ENCODE data around the gene SNX8.
A peak's percentile ranks its signal among the peaks of the same experiment; 100 is the strongest.
"Not testable (repeated sequence)": the region's sequence is repeated elsewhere in the genome, so short reads cannot be mapped to it uniquely, and the experiment has no call there.

The SNX8 gene

DNA sequence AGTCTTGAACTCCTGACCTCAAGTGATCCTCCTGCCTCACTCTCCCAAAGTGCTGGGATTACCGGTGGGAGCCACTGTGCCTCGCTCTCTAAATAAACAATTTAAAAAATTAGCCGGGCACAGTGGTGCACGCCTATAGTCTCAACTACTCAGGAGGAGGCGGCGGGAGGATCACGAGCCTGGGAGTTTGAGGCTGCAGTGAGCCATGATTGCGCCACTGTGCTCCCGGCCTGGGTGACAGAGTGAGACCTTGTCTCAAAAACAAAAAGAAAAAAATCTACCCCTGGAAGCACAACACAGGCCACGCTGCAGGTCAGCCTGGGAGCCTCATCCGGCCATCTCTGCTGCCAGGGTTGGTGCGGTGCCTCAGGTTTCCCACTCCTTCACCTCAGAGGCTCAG, 36.6 kb upstream of the SNX8 start:
- CTCF ChIA-PET, result no interaction called here
- H3K9me3 ChIP-seq (ENCODE audit: control extremely low read depth in 1 of 5, control insufficient read depth in 4 of 5, insufficient read depth in 2 of 5, low read depth in 1 of 5, low read length in 4 of 5), result no peaks in the 10 kb centered on the region
- no peaks in the 10 kb centered on the region for H3K36me3 ChIP-seq (ENCODE audit: control insufficient read depth in 4 of 4, insufficient read depth in 4 of 4, low read length in 3 of 4)

DNA sequence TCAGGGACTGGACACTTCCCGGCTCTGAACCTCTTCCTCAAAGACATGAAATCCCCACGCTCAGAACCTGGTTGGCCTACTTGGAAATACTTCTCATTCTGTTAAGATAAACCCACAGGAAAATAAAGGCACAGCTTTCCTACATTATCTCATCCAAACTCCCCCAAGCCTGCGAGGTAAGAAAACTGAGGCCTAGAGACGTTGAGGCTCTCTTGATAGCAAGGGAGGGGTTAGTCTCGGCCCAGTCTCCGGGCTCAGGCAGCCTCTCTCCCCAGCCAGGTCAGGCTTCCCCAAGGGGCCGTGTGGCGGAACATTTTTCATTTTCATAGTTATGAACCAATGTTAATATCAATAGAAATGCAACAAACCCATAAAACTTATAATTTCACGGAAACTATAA, 35.8 kb upstream of the SNX8 start:
- Histone ChIP-seq H3K36me3 (ENCODE audit: control insufficient read depth in 4 of 4, insufficient read depth in 4 of 4, low read length in 3 of 4) (no peaks in the 10 kb centered on the region), H3K27ac (ENCODE audit: insufficient read depth in 1 of 2, low read depth in 1 of 2, low read length in 2 of 2, poor library complexity in 1 of 2, severe bottlenecking in 2 of 2) (no peak overlapping the region), H3K27me3 (replicated peaks in 2 of 5; ENCODE audit: control insufficient read depth in 4 of 5, insufficient read depth in 5 of 5, low read length in 4 of 5) (no peaks in the 10 kb centered on the region), H3K9me3 (ENCODE audit: control extremely low read depth in 1 of 5, control insufficient read depth in 4 of 5, insufficient read depth in 2 of 5, low read depth in 1 of 5, low read length in 4 of 5) (no peaks in the 10 kb centered on the region), H3K4me3 (ENCODE audit: control insufficient read depth in 1 of 7, extremely low read depth in 1 of 7, insufficient read depth in 4 of 7, low read depth in 2 of 7, low read length in 6 of 7) (no peak overlapping the region), H3K4me1 (ENCODE audit: control extremely low read depth in 1 of 4, control insufficient read depth in 4 of 4, insufficient read depth in 4 of 4, low read length in 3 of 4) (peaks cover 4 to 20% (median 14%) of the 10 kb centered on the region in 4 experiments)
- ChIA-PET POLR2A (no interaction called here), CTCF (interaction anchor here (1.0 kb wide), 1 partner anchor 117 kb away, joined by 3 read pairs; the partner anchor contains the start of gene MAD1L1)
- no peak for DNase-seq
- 100% methylated on average over 1 of the region's 9 CpGs for WGBS (ENCODE audit: insufficient coverage)

More for the DNA sequence above, 36.6 kb upstream of the SNX8 start:
- H3K27ac ChIP-seq (ENCODE audit: insufficient read depth in 1 of 2, low read depth in 1 of 2, low read length in 2 of 2, poor library complexity in 1 of 2, severe bottlenecking in 2 of 2), result no peak overlapping the region
- H3K4me3 ChIP-seq (ENCODE audit: control insufficient read depth in 1 of 7, extremely low read depth in 1 of 7, insufficient read depth in 4 of 7, low read depth in 2 of 7, low read length in 6 of 7), result no peak overlapping the region
- H3K4me1 ChIP-seq (ENCODE audit: control extremely low read depth in 1 of 4, control insufficient read depth in 4 of 4, insufficient read depth in 4 of 4, low read length in 3 of 4), result peaks cover 7 to 26% (median 21%) of the 10 kb centered on the region in 4 experiments
- no peak for DNase-seq
- WGBS (ENCODE audit: insufficient coverage), result 99% methylated on average over 10 of the region's 12 CpGs
- H3K27me3 ChIP-seq (replicated peaks in 2 of 5; ENCODE audit: control insufficient read depth in 4 of 5, insufficient read depth in 5 of 5, low read length in 4 of 5), result no peaks in the 10 kb centered on the region
- POLR2A ChIA-PET, result no interaction called here

DNA sequence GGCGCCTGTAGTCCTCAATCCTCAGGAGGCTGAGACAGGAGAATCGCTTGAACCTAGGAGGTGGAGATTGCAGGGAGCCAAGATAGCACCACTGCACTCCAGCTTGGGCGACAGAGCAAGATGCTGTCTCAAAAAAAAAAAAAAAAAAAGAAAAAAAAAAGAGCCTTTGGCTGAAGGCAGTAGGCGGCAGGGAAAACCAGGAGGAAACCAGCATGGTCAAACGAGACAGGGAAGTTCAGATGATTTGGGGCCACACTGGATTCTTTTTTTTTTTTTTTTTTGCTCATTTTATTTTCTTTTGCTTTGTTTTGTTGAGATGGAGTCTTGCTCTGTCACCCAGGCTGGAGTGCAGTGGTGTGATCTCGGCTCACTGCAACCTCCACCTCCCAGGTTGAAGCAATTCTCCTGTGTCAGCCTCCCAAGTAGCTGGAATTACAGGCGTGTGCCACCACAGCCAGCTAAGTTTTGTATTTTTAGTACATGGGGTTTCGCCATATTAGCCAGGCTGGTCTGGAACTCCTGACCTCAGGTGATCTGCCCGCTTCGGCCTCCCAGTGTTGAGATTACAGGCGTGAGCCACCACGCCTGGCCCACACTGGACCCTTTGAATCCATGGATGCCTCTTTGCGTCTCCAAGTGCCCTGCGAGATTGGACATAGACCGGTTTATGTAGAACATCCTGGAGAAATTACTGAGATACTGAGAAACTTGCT, 33.3 kb upstream of the SNX8 start:
- H3K36me3 ChIP-seq (ENCODE audit: control insufficient read depth in 4 of 4, insufficient read depth in 4 of 4, low read length in 3 of 4); H3K4me1 ChIP-seq (ENCODE audit: control extremely low read depth in 1 of 4, control insufficient read depth in 4 of 4, insufficient read depth in 4 of 4, low read length in 3 of 4); H3K9me3 ChIP-seq (ENCODE audit: control extremely low read depth in 1 of 5, control insufficient read depth in 4 of 5, insufficient read depth in 2 of 5, low read depth in 1 of 5, low read length in 4 of 5); H3K27ac ChIP-seq (ENCODE audit: insufficient read depth in 1 of 2, low read depth in 1 of 2, low read length in 2 of 2, poor library complexity in 1 of 2, severe bottlenecking in 2 of 2); H3K27me3 ChIP-seq (replicated peaks in 2 of 5; ENCODE audit: control insufficient read depth in 4 of 5, insufficient read depth in 5 of 5, low read length in 4 of 5); DNase-seq: not testable (repeated sequence)
- ChIA-PET CTCF (interaction anchor here (0.9 to 2.9 kb wide), 16 partner anchors 10 to 766 kb away, joined by 3 to 14 read pairs (median 4); no protein-coding TSS in a partner anchor), POLR2A (interaction anchor here (0.6 to 1.0 kb wide), 3 partner anchors 68 to 235 kb away, joined by 3 read pairs; no protein-coding TSS in a partner anchor)
- H3K4me3 ChIP-seq (ENCODE audit: control insufficient read depth in 1 of 7, extremely low read depth in 1 of 7, insufficient read depth in 4 of 7, low read depth in 2 of 7, low read length in 6 of 7), result peak overlapping the region in 2 of 7 experiments; percentile 45 to 59
- WGBS (ENCODE audit: insufficient coverage), result 75% methylated on average over 12 of the region's 15 CpGs

DNA sequence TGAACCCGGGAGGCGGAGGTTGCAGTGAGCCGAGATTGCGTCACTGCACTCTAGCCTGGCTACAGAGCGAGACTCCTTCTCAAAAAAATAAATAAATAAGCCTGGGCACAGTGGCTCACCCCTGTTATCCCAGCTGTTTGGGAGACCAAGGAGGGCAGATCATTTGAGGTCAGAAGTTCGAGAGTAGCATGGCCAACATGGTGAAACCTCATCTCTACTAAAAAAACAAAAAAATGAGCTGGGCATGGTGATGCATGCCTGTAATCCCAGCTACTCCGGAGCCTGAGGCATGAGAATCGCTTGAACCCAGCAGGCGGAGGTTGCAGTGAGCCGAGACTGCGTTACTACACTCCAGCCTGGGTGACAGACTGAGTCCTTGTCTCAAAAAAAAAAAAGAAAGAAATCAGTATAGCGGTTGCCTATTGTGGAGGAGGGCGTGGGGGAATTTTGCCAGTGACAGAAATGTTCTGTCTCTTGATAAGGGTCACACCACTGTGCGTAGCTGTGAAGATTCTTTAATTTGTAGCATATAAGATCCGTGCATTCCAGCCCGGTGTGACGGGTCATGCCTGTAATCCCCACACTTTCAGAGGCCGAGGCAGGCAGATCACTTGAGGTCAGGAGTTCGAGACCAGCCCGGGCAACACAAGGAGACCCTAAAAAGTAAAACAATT, 22.5 kb upstream of the SNX8 start:
- CTCF ChIA-PET, result interaction anchor here (1.6 to 3.4 kb wide), 2 partner anchors 11 to 15 kb away, joined by 3 to 10 read pairs; no protein-coding TSS in a partner anchor
- 95% methylated on average over 14 of the region's 20 CpGs for WGBS (ENCODE audit: insufficient coverage)
- DNase-seq, result no peak
- POLR2A ChIA-PET, result interaction anchor here (0.7 kb wide), 1 partner anchor 13 kb away, joined by 3 read pairs; no protein-coding TSS in a partner anchor
- no peak overlapping the region for H3K27ac ChIP-seq (ENCODE audit: insufficient read depth in 1 of 2, low read depth in 1 of 2, low read length in 2 of 2, poor library complexity in 1 of 2, severe bottlenecking in 2 of 2)
- H3K36me3 ChIP-seq (ENCODE audit: control insufficient read depth in 4 of 4, insufficient read depth in 4 of 4, low read length in 3 of 4), result no peaks in the 10 kb centered on the region
- H3K4me1 ChIP-seq (ENCODE audit: control extremely low read depth in 1 of 4, control insufficient read depth in 4 of 4, insufficient read depth in 4 of 4, low read length in 3 of 4), result no peaks in the 10 kb centered on the region
- H3K9me3 ChIP-seq (ENCODE audit: control extremely low read depth in 1 of 5, control insufficient read depth in 4 of 5, insufficient read depth in 2 of 5, low read depth in 1 of 5, low read length in 4 of 5), result no peaks in the 10 kb centered on the region
- no peak overlapping the region for H3K4me3 ChIP-seq (ENCODE audit: control insufficient read depth in 1 of 7, extremely low read depth in 1 of 7, insufficient read depth in 4 of 7, low read depth in 2 of 7, low read length in 6 of 7)
- H3K27me3 ChIP-seq (replicated peaks in 2 of 5; ENCODE audit: control insufficient read depth in 4 of 5, insufficient read depth in 5 of 5, low read length in 4 of 5), result no peaks in the 10 kb centered on the region

DNA sequence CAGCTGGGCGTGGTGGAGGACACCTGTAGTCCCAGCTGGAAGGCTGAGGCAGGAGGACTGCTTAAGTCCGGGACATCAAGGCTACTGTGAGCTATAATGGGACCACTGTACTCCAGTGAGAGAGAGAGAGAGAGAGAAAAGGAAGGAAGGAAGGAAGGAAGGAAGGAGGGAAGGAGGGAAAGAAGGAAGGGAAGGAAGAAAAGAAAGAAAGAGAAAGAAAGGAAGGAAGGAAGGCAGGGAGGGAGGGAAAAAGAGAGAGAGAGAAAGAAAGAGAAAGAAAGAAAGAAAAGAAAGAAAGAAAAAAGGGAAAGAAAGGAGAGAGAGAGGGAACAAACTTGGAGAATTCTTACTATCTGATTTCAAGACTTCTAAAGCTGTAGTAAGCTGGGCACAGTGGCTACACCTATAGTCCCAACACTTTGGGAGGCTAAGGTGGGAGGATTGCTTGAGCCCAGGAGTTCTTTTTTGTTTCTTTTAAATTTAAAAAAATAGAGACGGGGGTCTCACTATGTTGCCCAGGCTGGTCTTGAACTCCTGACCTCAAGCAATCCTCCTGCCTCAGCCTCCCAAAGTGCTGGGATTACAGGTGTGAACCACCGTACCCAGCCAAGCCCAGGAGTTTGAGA, 18.5 kb upstream of the SNX8 start:
- H3K4me3 ChIP-seq (ENCODE audit: control insufficient read depth in 1 of 7, extremely low read depth in 1 of 7, insufficient read depth in 4 of 7, low read depth in 2 of 7, low read length in 6 of 7); POLR2A ChIA-PET; DNase-seq; H3K9me3 ChIP-seq (ENCODE audit: control extremely low read depth in 1 of 5, control insufficient read depth in 4 of 5, insufficient read depth in 2 of 5, low read depth in 1 of 5, low read length in 4 of 5); H3K4me1 ChIP-seq (ENCODE audit: control extremely low read depth in 1 of 4, control insufficient read depth in 4 of 4, insufficient read depth in 4 of 4, low read length in 3 of 4); H3K27ac ChIP-seq (ENCODE audit: insufficient read depth in 1 of 2, low read depth in 1 of 2, low read length in 2 of 2, poor library complexity in 1 of 2, severe bottlenecking in 2 of 2); CTCF ChIA-PET; H3K27me3 ChIP-seq (replicated peaks in 2 of 5; ENCODE audit: control insufficient read depth in 4 of 5, insufficient read depth in 5 of 5, low read length in 4 of 5); H3K36me3 ChIP-seq (ENCODE audit: control insufficient read depth in 4 of 4, insufficient read depth in 4 of 4, low read length in 3 of 4): not testable (repeated sequence)
- 97% methylated on average over 4 of the region's 4 CpGs for WGBS (ENCODE audit: insufficient coverage)

DNA sequence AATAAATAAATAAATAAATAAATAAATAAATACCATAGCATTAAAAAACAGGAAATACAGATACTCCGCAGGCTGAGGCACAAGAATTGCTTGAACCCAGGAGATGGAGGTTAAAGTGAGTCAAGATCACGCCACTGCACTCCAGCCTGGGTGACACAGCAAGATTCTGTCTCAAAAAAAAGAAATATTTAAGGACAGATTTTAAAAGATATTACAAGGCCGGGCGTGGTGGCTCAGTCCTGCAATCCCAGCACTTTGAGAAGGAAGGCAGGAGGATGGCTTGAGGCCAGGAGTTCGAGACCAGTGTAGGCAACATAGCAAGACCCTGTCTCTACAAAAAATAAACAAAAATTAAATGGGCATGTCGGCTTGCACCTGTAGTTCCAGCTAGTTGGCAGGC, 17.5 kb upstream of the SNX8 start:
- H3K4me1 ChIP-seq (ENCODE audit: control extremely low read depth in 1 of 4, control insufficient read depth in 4 of 4, insufficient read depth in 4 of 4, low read length in 3 of 4), result peaks cover 0 to 12% (median 0%) of the 10 kb centered on the region in 4 experiments
- no peaks in the 10 kb centered on the region for H3K36me3 ChIP-seq (ENCODE audit: control insufficient read depth in 4 of 4, insufficient read depth in 4 of 4, low read length in 3 of 4)
- ChIA-PET POLR2A (no interaction called here), CTCF (no interaction called here)
- no peak for DNase-seq
- WGBS (ENCODE audit: insufficient coverage), result 98% methylated on average over 5 of the region's 6 CpGs
- no peak overlapping the region for H3K4me3 ChIP-seq (ENCODE audit: control insufficient read depth in 1 of 7, extremely low read depth in 1 of 7, insufficient read depth in 4 of 7, low read depth in 2 of 7, low read length in 6 of 7)
- H3K27ac ChIP-seq (ENCODE audit: insufficient read depth in 1 of 2, low read depth in 1 of 2, low read length in 2 of 2, poor library complexity in 1 of 2, severe bottlenecking in 2 of 2), result no peak overlapping the region
- no peaks in the 10 kb centered on the region for H3K9me3 ChIP-seq (ENCODE audit: control extremely low read depth in 1 of 5, control insufficient read depth in 4 of 5, insufficient read depth in 2 of 5, low read depth in 1 of 5, low read length in 4 of 5)
- H3K27me3 ChIP-seq (replicated peaks in 2 of 5; ENCODE audit: control insufficient read depth in 4 of 5, insufficient read depth in 5 of 5, low read length in 4 of 5), result no peaks in the 10 kb centered on the region

DNA sequence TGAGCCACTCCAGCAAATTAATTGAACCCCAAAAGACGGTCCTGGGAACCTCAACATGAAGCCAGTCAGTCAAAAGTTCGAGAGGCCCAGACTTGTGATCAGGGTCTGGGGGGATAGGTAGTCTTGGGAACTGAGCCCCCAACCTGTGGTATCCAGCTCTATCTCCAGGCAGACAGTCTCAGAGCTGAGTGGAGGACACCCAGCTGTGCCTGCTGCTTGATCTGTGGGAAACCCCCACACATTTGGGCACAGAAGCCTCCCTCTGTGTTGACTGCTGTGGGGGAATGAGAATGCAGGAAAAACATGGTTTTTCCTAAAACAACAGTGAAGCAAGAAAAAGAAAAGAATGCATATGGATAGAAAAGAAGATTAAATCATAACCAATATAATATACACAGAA, 16.3 kb upstream of the SNX8 start:
- H3K27me3 ChIP-seq (replicated peaks in 2 of 5; ENCODE audit: control insufficient read depth in 4 of 5, insufficient read depth in 5 of 5, low read length in 4 of 5), result no peaks in the 10 kb centered on the region
- peaks cover 0 to 23% (median 3%) of the 10 kb centered on the region in 4 experiments for H3K4me1 ChIP-seq (ENCODE audit: control extremely low read depth in 1 of 4, control insufficient read depth in 4 of 4, insufficient read depth in 4 of 4, low read length in 3 of 4)
- 100% methylated on average over 2 of the region's 2 CpGs for WGBS (ENCODE audit: insufficient coverage)
- POLR2A ChIA-PET, result no interaction called here
- no peak overlapping the region for H3K27ac ChIP-seq (ENCODE audit: insufficient read depth in 1 of 2, low read depth in 1 of 2, low read length in 2 of 2, poor library complexity in 1 of 2, severe bottlenecking in 2 of 2)
- no peaks in the 10 kb centered on the region for H3K36me3 ChIP-seq (ENCODE audit: control insufficient read depth in 4 of 4, insufficient read depth in 4 of 4, low read length in 3 of 4)
- CTCF ChIA-PET, result no interaction called here
- H3K4me3 ChIP-seq (ENCODE audit: control insufficient read depth in 1 of 7, extremely low read depth in 1 of 7, insufficient read depth in 4 of 7, low read depth in 2 of 7, low read length in 6 of 7), result no peak overlapping the region
- H3K9me3 ChIP-seq (ENCODE audit: control extremely low read depth in 1 of 5, control insufficient read depth in 4 of 5, insufficient read depth in 2 of 5, low read depth in 1 of 5, low read length in 4 of 5), result no peaks in the 10 kb centered on the region
- DNase-seq, result no peak

Data from common myeloid progenitor, CD34-positive (primary cell).